HCT116 (cell line): ENCODE measurements around the gene CAPNS1.

Source experiments
- CTCF ChIP-seq, 3 experiments: fragments of 200-600 bp in 1 of 3; sonication (generic) in 1 of 3; IDR thresholded peaks in 2 of 3; conservative IDR thresholded peaks in 1 of 3; 2 replicates each; pipeline ENCODE4 v1.5.1; 2012 to 2017; ENCODE audit warnings: low read depth in 2 of 3, low read length in 2 of 3, antibody characterized with exemption in 1 of 3, borderline replicate concordance in 1 of 3, control low read depth in 1 of 3, mild to moderate bottlenecking in 1 of 3, mixed read lengths in 1 of 3, mixed run types in 1 of 3, moderate library complexity in 1 of 3; ENCODE audit not compliant: insufficient read depth in 1 of 3
- EZH2 ChIP-seq: fragments of 200-600 bp; sonication (generic); IDR thresholded peaks from 2 replicates; pipeline ENCODE4 v1.6.1; 2017; ENCODE audit warnings: antibody characterized with exemption, mixed run types
- POLR2A ChIP-seq: IDR thresholded peaks from 2 replicates; pipeline ENCODE4 v1.7.0; 2011; ENCODE audit warnings: borderline replicate concordance; ENCODE audit not compliant: insufficient read depth, insufficient read length; ENCODE audit errors: extremely low read depth
- POLR2AphosphoS5 ChIP-seq: IDR thresholded peaks from 2 replicates; pipeline ENCODE4 v1.6.1; 2011; ENCODE audit warnings: mild to moderate bottlenecking, low read depth, low read length, moderate library complexity
- SRF ChIP-seq: IDR thresholded peaks from 2 replicates; pipeline ENCODE4 v1.6.1; 2012; ENCODE audit warnings: low read depth
- ZFX ChIP-seq: fragments of 450-650 bp; IDR thresholded peaks from 2 replicates; pipeline ENCODE4 v1.6.1; 2017
- ZNF274 ChIP-seq: fragments of 200-500 bp; sonication (Bioruptor generic); IDR thresholded peaks from 2 replicates; pipeline ENCODE4 v1.6.1; 2014; ENCODE audit warnings: mild to moderate bottlenecking, low read depth, low read length, inconsistent platforms

- TF ChIP-seq CTCF (IDR thresholded peaks at IDR 0.05 in 2 of 3, conservative IDR thresholded peaks at IDR 0.05 in 1 of 3; ENCODE audit: borderline replicate concordance in 1 of 3, insufficient read depth in 1 of 3, low read depth in 2 of 3, low read length in 2 of 3), result no peak
- no peak for TF ChIP-seq POLR2A
- TF ChIP-seq ZFX, result no peak
- TF ChIP-seq POLR2AphosphoS5, result no peak
- no peak for TF ChIP-seq EZH2
- TF ChIP-seq ZNF274, result no peak
- TF ChIP-seq SRF, result no peak
Observed at GRCh38 chr19:36106991-36107390, 32.9 kb upstream of the CAPNS1 start.
